Skin epidermis (tissue), 12 donors: ENCODE measurements around the gene GORASP1.

Experiments used
- H3K27ac ChIP-seq, 21 experiments: fragments of 200-600 bp; sonication (generic) in 11 of 21; one replicate each; pipeline ENCODE4 v1.5.0; 2020; ENCODE audit warnings: mild to moderate bottlenecking in 3 of 21, inconsistent platforms in 2 of 21, moderate library complexity in 2 of 21
- H3K4me3 ChIP-seq, 7 experiments: fragments of 200-600 bp; sonication (generic) in 2 of 7; one replicate each; pipeline ENCODE4 v1.5.0; 2020; ENCODE audit warnings: inconsistent platforms in 2 of 7, mild to moderate bottlenecking in 2 of 7, moderate library complexity in 1 of 7

The GORASP1 gene

DNA sequence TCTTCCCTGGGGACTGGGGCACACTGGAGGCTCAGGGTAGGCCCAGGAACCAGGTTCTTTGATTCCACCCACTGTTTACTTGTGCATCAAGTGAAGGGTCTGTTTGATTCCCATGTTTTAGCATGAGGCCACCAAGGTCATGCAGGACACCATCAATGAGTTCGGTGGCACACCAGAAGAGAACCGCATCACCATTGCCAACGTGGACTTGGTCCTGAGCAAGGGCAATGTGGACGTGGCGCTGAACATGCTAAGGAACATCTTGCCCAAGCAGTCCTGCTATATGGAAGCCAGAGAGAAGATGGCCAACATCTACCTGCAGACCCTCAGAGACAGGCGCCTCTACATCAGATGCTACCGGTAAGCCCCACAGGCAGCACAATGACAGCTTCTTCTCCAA is 21.5 kb upstream of the GORASP1 start:
- Histone ChIP-seq H3K27ac (no peak overlapping the region), H3K4me3 (no peak overlapping the region)

DNA sequence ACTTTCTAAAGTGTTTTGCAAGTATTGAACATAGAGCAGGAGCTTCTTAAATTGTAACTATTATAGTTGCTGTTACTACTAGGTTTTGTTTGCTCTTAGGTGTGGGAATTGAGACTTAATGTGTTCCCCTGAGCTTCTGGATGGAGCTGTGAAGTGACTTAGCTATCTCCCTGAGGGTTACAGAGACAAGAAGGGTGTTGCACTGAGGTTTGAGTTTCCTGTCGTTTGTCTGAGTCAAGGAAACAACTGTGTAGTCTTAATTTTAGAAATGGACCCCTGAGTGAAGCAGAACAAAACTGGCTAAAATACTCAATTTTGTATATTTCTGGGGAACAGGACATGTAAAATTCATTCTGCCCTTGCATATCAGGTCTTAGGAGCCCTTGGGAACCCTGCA is 20.5 kb upstream of the GORASP1 start:
- H3K27ac ChIP-seq = peak overlapping the region in 2 of 21 experiments; percentile 16 to 51

GRCh38 chr3:39127269-39127907 is 20.0 kb upstream of the GORASP1 start:
- Histone ChIP-seq H3K4me3 (no peak overlapping the region), H3K27ac (peak overlapping the region in 2 of 21 experiments; percentile 16 to 51)

More for the DNA sequence above, 20.5 kb upstream of the GORASP1 start:
- no peak overlapping the region for H3K4me3 ChIP-seq

DNA sequence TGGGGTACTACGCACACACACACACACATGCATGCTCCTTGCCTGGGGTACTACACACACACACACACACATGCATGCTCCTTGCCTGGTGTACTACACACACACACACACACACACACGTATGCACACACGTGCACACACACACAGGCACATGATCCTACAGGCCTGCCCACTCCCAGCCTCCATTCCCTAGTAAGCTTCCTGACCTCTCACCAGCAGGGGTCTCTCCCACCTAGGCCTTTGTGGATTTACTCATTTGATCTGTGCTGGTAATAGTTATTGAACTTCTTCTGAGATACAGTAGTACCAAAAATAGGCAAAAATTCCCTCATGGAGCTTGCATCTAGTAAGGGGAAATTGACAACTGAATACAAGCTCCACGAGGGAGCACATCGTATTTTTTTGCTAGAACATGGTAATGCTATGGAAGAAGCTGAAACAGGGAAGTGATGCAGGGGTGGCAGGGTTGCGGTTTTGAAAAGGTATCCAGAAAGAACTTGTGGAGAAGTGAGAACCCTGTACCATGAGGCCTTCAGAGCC is 19.2 kb upstream of the GORASP1 start:
- peak overlapping the region in 1 of 21 experiments; percentile 16 for H3K27ac ChIP-seq
- H3K4me3 ChIP-seq = no peak overlapping the region

- H3K4me3 ChIP-seq = no peak overlapping the region
- H3K27ac ChIP-seq = no peak overlapping the region
These were observed 18.5 kb upstream of the GORASP1 start for GRCh38 chr3:39125841-39126500.

- H3K4me3 ChIP-seq = no peak overlapping the region
- no peak overlapping the region for H3K27ac ChIP-seq
These were observed 17.7 kb upstream of the GORASP1 start for GRCh38 chr3:39124876-39125840.

- no peak overlapping the region for H3K4me3 ChIP-seq
- no peak overlapping the region for H3K27ac ChIP-seq
These were observed 15.4 kb upstream of the GORASP1 start for GRCh38 chr3:39122813-39123212.

DNA sequence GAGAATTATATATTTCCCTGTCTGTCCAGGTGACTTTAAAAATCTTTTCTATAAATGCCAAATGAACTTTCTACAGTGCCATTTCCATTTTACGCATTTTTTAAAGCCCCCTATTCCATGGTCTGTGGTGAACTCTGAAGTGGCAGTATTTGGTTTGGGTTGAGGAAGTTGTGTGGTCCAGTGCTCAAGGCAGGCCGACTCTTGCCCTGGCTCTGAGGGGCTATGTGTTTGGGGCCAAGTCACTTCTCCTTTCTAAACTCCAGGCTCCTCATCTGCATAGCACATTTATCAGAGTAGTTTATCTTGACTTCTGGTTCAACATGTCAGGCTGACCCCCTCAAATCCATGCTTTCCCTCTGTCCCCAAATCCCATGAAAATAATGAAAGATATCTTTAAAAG is 14.2 kb upstream of the GORASP1 start:
- H3K27ac ChIP-seq = no peak overlapping the region

DNA sequence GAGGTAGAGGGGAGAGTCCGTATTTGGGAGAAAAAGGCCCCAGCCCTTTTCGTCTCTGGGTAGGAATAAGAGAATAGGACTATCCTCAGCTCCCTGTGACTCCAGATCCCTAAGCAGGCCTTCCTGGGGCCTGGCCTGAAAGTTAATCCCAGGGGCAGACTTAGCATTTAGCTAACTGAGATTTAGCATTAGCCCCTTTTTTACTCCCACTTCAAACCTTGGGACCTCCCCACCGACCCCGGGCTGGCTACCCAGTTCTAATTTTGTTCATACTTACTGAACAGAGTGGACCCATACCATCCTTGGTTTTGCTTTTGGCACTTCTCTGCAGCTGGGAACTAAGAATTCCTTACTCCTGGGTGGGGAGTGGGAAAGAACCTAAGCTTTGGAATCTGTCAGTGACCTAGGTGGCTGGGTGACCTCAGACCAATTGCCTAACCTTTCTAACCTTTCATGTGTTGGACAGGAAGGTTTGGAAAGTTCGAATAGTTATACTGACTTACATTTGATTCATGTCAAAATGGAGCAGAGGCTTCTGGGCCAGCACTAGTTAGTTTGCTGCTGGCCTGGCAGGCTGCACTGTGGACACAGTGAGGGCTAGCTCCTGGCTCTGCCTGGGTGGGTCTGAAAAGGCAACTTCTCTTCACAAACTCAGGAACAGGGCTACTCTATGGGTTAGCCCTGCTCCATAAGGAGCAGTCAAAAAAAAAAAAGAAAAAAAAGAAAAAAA is 11.7 kb upstream of the GORASP1 start:
- Histone ChIP-seq H3K27ac (no peak overlapping the region), H3K4me3 (no peak overlapping the region)

More for the DNA sequence above, 14.2 kb upstream of the GORASP1 start:
- H3K4me3 ChIP-seq = no peak overlapping the region

GRCh38 chr3:39118079-39118478 is 10.7 kb upstream of the GORASP1 start:
- Histone ChIP-seq H3K4me3 (no peak overlapping the region), H3K27ac (no peak overlapping the region)

DNA sequence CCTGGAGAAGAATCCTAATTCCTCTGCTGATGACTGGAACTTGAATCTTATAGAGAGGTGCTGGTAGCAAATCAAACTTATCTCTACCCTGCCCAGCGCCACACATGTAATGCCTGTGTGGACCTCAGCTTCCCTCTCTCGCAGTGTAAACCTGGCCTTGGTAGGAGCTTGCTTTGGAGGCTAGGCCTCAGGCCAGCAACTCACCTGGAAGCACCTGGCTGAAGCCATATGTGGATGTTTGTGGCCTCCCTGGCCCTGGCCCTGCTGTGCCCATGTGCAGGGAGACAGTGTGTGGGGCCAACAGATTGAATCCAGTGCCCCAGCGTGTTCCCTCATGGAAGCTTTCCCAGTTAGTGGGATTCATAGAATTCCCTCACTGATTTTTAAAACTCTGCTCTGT is 8.4 kb upstream of the GORASP1 start:
- no peak overlapping the region for H3K27ac ChIP-seq
- H3K4me3 ChIP-seq = no peak overlapping the region

DNA sequence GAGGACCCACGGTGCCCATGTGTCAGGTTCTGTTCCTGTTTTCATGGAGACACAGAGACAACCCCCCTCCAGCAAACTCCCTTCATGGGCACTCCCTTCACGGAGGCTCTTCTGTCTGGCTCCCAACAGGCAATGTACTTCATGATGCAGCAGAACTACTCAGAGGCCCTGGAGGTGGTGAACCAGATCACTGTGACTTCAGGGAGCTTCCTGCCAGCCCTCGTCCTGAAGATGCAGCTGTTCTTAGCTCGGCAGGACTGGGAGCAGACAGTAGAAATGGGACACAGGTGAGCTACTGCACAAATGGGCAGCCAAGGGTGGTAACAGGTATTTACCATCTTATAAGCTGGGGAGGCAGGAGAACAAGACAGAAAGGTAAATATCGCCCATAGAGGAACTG is 7.0 kb upstream of the GORASP1 start:
- Histone ChIP-seq H3K4me3 (no peak overlapping the region), H3K27ac (no peak overlapping the region)

GRCh38 chr3:39113291-39113690 is 5.9 kb upstream of the GORASP1 start:
- Histone ChIP-seq H3K27ac (no peak overlapping the region), H3K4me3 (no peak overlapping the region)

DNA sequence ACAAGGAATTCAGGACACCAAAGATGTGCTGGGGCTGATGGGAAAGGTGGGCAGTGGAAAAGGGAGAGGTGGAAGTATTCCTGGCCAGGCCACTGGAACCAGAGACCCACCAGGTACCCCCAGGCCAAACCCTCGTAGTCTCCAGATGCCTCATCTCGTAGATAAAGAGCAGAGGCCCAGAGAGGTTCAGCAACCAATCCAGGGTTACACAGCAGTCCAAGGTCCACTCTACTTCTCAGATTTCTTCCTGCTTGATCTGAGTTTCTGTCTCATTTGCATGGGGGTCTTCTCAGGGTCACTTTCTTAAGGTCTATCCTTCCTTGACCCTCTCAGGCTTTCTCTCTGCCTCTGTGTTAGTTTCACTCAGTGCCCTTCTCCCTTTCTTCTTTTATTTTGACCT is 5.1 kb upstream of the GORASP1 start:
- H3K4me3 ChIP-seq = no peak overlapping the region
- no peak overlapping the region for H3K27ac ChIP-seq

- no peak overlapping the region for H3K4me3 ChIP-seq
- H3K27ac ChIP-seq = no peak overlapping the region
These were observed 4.7 kb upstream of the GORASP1 start for GRCh38 chr3:39112113-39112512.

DNA sequence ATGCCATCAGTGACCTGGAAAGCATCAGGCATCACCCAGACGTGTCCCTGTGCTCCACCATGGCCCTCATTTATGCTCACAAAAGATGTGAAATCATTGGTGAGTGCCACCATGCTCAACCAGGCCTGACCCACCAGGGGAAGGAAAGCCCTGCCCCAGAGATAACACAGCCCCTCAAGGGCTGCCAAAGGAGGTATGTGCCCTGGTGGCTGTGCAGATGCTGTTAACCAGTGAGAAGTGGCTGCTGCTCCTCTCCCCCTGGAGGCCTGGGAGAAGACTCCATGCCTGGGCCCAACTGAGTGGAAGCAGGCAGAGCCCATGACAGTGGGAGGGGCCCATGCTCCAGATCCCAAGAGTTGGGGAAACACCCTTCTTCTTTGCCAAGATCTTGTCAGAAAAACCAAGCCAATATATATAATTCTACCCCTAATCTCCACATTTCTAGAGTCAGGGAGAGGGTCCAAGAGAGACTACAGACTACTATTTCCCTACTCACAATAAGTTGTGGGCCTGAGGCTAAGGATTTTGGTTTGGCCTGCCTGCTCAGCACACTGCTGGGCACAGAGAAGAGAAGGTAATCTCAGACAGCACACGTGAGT is 2.7 kb upstream of the GORASP1 start:
- no peak overlapping the region for H3K27ac ChIP-seq
- H3K4me3 ChIP-seq = no peak overlapping the region

- no peak overlapping the region for H3K4me3 ChIP-seq
- H3K27ac ChIP-seq = peak overlapping the region in 1 of 21 experiments; percentile 67
These were observed 1.7 kb upstream of the GORASP1 start for GRCh38 chr3:39109086-39109485.

DNA sequence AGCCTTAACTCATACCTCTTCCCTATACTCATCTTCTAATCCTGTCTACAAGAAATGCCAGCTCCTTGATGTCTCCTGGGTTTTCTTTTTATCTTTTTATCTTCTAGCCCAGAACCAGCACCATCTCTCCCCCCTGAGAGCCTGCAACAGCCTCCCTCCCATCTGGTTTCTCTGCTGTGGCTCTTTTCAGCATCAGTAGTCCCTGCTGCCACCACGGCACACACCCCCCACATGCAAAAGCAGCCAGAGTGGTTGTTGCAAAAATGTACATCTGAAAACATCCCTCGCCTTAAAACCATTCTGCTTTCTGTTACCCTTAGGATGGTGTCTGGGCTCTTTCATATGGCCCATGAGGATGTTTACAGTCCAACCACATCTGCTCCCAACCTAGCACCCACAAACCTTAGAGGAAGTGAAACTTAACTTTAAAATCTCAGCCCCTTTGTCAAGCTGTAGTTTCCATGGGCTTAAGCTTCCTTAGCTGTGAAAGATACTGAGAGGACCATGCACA is 828 bp upstream of the GORASP1 start:
- Histone ChIP-seq H3K4me3 (peak overlapping the region; percentile 66 to 98 (median 84)), H3K27ac (peak overlapping the region in 18 of 21 experiments; percentile 85 to 99 (median 95))

GRCh38 chr3:39106851-39107387 is 508 bp downstream of the GORASP1 start:
- Histone ChIP-seq H3K4me3 (peak overlapping the region; percentile 66 to 98 (median 84)), H3K27ac (peak overlapping the region; percentile 77 to 99 (median 95))
